ENCODE measurements around the gene SEC11A.

- TF ChIP-seq MXI1 (conservative IDR thresholded peaks at IDR 0.05; ENCODE audit: poor library complexity, severe bottlenecking) (peak; percentile 81), CTCF (IDR thresholded peaks at IDR 0.05; ENCODE audit: poor library complexity, severe bottlenecking) (no peak), EZH2 (IDR thresholded peaks at IDR 0.05; ENCODE audit: borderline replicate concordance, insufficient read depth, low read length, poor library complexity, severe bottlenecking) (no peak), TAF1 (IDR thresholded peaks at IDR 0.05; ENCODE audit: low read depth) (peak; percentile 54), EP300 (conservative IDR thresholded peaks at IDR 0.05; ENCODE audit: poor library complexity, severe bottlenecking) (peak; percentile 59), POLR2AphosphoS5 (IDR thresholded peaks at IDR 0.05) (peak; percentile 83), RAD21 (conservative IDR thresholded peaks at IDR 0.05) (no peak), REST (IDR thresholded peaks at IDR 0.05; ENCODE audit: borderline replicate concordance) (peak; percentile 54), SMC3 (conservative IDR thresholded peaks at IDR 0.05; ENCODE audit: poor library complexity) (peak; percentile 13)
Measured at GRCh38 chr15:84716036-84716732, at the start of gene SEC11A.
